HepG2 (cell line): ENCODE data around the gene C1QTNF1. TPM values are rescaled to one million over a fixed set of nuclear protein-coding genes. Genes with fewer than 3 reads are reported as not detected.
A peak's percentile ranks its signal among the peaks of the same experiment; 100 is the strongest.

ENCODE experiments used
- ARNT ChIP-seq: fragments of 450-650 bp; IDR thresholded peaks from 2 replicates; pipeline ENCODE4 v1.6.1; 2017
- ELF3 ChIP-seq: IDR thresholded peaks from 2 replicates; pipeline ENCODE4 v1.6.1; 2016; ENCODE audit warnings: missing genetic modification reagents, missing compliant biosample characterization
- MTF1 ChIP-seq: sonication (generic); formaldehyde crosslinking; IDR thresholded peaks from 2 replicates; pipeline ENCODE4 v1.5.0; 2020; ENCODE audit warnings: missing genetic modification reagents
- NBN ChIP-seq: fragments of 450-650 bp; conservative IDR thresholded peaks from 2 replicates; pipeline ENCODE4 v1.6.1; 2017
- NR2F1 ChIP-seq, 2 experiments: fragments of 450-650 bp in 1 of 2; formaldehyde crosslinking in 1 of 2; IDR thresholded peaks; 2 replicates each; pipeline versions ENCODE4 v1.5.0 to v1.6.1; 2016 to 2020; ENCODE audit warnings: mild to moderate bottlenecking in 1 of 2, missing compliant biosample characterization in 1 of 2, missing genetic modification reagents in 1 of 2, moderate library complexity in 1 of 2
- NRL ChIP-seq: sonication (generic); formaldehyde crosslinking; IDR thresholded peaks from 2 replicates; pipeline ENCODE4 v1.5.0; 2020; ENCODE audit warnings: missing genetic modification reagents, mild to moderate bottlenecking, moderate library complexity, borderline replicate concordance
- TCF7L2 ChIP-seq: IDR thresholded peaks from 2 replicates; pipeline ENCODE4 v1.6.1; 2011; ENCODE audit warnings: mild to moderate bottlenecking, low read depth, low read length, moderate library complexity
- YEATS2 ChIP-seq: sonication (generic); formaldehyde crosslinking; IDR thresholded peaks from 2 replicates; pipeline ENCODE4 v1.4.0; 2020; ENCODE audit warnings: missing genetic modification reagents, borderline replicate concordance
- ZNF207 ChIP-seq: fragments of 450-650 bp; IDR thresholded peaks from 2 replicates; pipeline ENCODE4 v1.6.1; 2016; ENCODE audit warnings: antibody characterized with exemption, borderline replicate concordance
- ZNF607 ChIP-seq: sonication (generic); formaldehyde crosslinking; IDR thresholded peaks from 2 replicates; pipeline ENCODE4 v1.5.1; 2020; ENCODE audit warnings: missing genetic modification reagents, mild to moderate bottlenecking, borderline replicate concordance
- ZNF746 ChIP-seq: sonication (generic); formaldehyde crosslinking; IDR thresholded peaks from 2 replicates; pipeline ENCODE4 v1.8.0; 2022; ENCODE audit warnings: mild to moderate bottlenecking, missing genetic modification reagents
- ZNF850 ChIP-seq: sonication (generic); formaldehyde crosslinking; conservative IDR thresholded peaks from 2 replicates; pipeline ENCODE4 v1.9.0; 2021; ENCODE audit warnings: mild to moderate bottlenecking, missing genetic modification reagents
- polyA plus RNA-seq, 8 experiments: library from polyadenylated mRNA; depleted of rRNA in 3 of 8; stranded (reverse) in 7 of 8; unstranded in 1 of 8; fragments of >200 nt; fragmentation: Illumina TruSeq in 4 of 8; extraction: Trizol in 4 of 8; gene quantifications; 2 replicates each; pipeline versions ENCODE4 v1.2.1 to v1.2.3, GENCODE V29; 2011 to 2016; ENCODE audit warnings: low read depth in 4 of 8, missing spikeins in 1 of 8, mixed read lengths in 1 of 8; ENCODE audit not compliant: insufficient read depth in 1 of 8
- total RNA-seq, 5 experiments: library from RNA; depleted of rRNA; stranded (reverse); fragments of >200 nt; fragmentation: Illumina TruSeq; extraction: Trizol; gene quantifications; 2 replicates each; pipeline ENCODE4 v1.2.3, GENCODE V29; 2016; ENCODE audit warnings: low read depth in 1 of 5
- TF ChIP-seq, protein P1 (sequence below): sonication (generic); formaldehyde crosslinking; IDR thresholded peaks from 2 replicates; pipeline ENCODE4 v1.4.0; 2020; ENCODE audit warnings: missing genetic modification reagents, mild to moderate bottlenecking, borderline replicate concordance
- TF ChIP-seq, protein P2 (sequence below): sonication (generic); formaldehyde crosslinking; IDR thresholded peaks from 2 replicates; pipeline ENCODE4 v1.4.0; 2020; ENCODE audit warnings: mild to moderate bottlenecking, missing genetic modification reagents
- TF ChIP-seq, protein P3 (sequence below): sonication (generic); formaldehyde crosslinking; IDR thresholded peaks from 2 replicates; pipeline ENCODE4 v1.4.0; 2020; ENCODE audit warnings: missing genetic modification reagents

C1QTNF1 gene
- total and polyA plus RNA-seq, 2 of the 13 experiments (the other 11 are each of a cell fraction or from before 2014, with no cell fraction given), result 0.18 to 0.86 TPM

DNA sequence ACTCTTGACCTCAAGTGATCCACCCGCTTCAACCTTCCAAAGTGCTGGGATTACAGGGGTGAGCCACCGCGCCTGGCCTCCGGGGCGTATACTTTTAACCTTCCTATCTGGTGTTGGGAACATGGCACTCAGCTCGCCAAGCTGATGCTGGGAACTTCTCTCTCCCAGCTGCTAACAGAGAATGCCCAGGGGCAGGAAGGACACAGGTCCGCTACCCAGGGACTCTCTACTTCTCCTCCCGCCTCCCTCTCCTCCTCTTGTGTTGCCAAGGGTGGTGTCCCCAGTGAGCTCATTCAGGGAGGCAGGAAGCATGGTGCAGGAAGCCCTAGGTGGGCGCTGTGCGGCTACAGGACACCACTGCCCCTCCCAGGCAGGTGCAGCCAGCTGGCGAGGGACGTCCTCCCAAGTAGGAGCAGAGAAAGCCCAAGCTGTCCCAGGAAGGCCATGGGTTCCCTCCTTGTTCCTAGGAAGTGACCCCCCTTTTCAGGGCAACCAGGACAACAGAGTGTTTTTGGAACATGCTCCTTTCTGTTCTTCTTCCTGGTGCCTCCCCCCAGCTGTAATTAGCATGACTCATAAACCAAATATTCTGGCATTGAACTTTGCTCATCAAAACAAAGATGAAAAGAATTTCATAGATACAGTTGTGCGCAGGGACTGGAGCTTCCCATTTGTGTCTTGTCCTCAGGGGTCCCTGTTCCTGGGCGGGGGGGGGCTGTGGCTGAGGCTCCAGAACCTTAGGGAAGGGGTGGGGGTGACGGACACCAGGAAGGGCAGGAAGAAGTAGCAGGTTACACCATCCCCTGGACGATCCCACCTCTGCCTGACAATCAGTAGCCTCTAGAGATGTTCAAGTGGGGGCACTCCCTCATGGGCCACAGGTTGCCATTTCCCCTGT lies 2.7 kb downstream of the C1QTNF1 start (continued):
- TF ChIP-seq ZNF850 (CRISPR knock-in tag) (no peak), MTF1 (CRISPR knock-in tag) (no peak; the same call in 1 of the 2 replicates), ZNF607 (CRISPR knock-in tag) (peak; percentile 52; the same call in 1 of the 2 replicates), ARNT (no peak), YEATS2 (CRISPR knock-in tag) (peak; percentile 70; the same call in 1 of the 2 replicates), ZNF746 (CRISPR knock-in tag) (no peak), ELF3 (CRISPR knock-in tag) (peak; percentile 100), TCF7L2 (peak; percentile 28; the same call in 1 of the 2 replicates), ZNF207 (no peak), NRL (CRISPR knock-in tag) (peak; percentile 83), NBN (no peak), NR2F1 (CRISPR knock-in tag; IDR thresholded peaks at IDR 0.05) (no peak)
- TF ChIP-seq, protein P1, sequence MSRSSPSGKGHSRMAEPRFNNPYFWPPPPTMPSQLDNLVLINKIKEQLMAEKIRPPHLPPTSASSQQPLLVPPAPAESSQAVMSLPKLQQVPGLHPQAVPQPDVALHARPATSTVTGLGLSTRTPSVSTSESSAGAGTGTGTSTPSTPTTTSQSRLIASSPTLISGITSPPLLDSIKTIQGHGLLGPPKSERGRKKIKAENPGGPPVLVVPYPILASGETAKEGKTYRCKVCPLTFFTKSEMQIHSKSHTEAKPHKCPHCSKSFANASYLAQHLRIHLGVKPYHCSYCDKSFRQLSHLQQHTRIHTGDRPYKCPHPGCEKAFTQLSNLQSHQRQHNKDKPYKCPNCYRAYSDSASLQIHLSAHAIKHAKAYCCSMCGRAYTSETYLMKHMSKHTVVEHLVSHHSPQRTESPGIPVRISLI (CRISPR knock-in tag), result peak; percentile 35; the same call in 1 of the 2 replicates
- TF ChIP-seq, protein P2, sequence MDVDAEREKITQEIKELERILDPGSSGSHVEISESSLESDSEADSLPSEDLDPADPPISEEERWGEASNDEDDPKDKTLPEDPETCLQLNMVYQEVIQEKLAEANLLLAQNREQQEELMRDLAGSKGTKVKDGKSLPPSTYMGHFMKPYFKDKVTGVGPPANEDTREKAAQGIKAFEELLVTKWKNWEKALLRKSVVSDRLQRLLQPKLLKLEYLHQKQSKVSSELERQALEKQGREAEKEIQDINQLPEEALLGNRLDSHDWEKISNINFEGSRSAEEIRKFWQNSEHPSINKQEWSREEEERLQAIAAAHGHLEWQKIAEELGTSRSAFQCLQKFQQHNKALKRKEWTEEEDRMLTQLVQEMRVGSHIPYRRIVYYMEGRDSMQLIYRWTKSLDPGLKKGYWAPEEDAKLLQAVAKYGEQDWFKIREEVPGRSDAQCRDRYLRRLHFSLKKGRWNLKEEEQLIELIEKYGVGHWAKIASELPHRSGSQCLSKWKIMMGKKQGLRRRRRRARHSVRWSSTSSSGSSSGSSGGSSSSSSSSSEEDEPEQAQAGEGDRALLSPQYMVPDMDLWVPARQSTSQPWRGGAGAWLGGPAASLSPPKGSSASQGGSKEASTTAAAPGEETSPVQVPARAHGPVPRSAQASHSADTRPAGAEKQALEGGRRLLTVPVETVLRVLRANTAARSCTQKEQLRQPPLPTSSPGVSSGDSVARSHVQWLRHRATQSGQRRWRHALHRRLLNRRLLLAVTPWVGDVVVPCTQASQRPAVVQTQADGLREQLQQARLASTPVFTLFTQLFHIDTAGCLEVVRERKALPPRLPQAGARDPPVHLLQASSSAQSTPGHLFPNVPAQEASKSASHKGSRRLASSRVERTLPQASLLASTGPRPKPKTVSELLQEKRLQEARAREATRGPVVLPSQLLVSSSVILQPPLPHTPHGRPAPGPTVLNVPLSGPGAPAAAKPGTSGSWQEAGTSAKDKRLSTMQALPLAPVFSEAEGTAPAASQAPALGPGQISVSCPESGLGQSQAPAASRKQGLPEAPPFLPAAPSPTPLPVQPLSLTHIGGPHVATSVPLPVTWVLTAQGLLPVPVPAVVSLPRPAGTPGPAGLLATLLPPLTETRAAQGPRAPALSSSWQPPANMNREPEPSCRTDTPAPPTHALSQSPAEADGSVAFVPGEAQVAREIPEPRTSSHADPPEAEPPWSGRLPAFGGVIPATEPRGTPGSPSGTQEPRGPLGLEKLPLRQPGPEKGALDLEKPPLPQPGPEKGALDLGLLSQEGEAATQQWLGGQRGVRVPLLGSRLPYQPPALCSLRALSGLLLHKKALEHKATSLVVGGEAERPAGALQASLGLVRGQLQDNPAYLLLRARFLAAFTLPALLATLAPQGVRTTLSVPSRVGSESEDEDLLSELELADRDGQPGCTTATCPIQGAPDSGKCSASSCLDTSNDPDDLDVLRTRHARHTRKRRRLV (CRISPR knock-in tag), result no peak
- TF ChIP-seq, protein P3, sequence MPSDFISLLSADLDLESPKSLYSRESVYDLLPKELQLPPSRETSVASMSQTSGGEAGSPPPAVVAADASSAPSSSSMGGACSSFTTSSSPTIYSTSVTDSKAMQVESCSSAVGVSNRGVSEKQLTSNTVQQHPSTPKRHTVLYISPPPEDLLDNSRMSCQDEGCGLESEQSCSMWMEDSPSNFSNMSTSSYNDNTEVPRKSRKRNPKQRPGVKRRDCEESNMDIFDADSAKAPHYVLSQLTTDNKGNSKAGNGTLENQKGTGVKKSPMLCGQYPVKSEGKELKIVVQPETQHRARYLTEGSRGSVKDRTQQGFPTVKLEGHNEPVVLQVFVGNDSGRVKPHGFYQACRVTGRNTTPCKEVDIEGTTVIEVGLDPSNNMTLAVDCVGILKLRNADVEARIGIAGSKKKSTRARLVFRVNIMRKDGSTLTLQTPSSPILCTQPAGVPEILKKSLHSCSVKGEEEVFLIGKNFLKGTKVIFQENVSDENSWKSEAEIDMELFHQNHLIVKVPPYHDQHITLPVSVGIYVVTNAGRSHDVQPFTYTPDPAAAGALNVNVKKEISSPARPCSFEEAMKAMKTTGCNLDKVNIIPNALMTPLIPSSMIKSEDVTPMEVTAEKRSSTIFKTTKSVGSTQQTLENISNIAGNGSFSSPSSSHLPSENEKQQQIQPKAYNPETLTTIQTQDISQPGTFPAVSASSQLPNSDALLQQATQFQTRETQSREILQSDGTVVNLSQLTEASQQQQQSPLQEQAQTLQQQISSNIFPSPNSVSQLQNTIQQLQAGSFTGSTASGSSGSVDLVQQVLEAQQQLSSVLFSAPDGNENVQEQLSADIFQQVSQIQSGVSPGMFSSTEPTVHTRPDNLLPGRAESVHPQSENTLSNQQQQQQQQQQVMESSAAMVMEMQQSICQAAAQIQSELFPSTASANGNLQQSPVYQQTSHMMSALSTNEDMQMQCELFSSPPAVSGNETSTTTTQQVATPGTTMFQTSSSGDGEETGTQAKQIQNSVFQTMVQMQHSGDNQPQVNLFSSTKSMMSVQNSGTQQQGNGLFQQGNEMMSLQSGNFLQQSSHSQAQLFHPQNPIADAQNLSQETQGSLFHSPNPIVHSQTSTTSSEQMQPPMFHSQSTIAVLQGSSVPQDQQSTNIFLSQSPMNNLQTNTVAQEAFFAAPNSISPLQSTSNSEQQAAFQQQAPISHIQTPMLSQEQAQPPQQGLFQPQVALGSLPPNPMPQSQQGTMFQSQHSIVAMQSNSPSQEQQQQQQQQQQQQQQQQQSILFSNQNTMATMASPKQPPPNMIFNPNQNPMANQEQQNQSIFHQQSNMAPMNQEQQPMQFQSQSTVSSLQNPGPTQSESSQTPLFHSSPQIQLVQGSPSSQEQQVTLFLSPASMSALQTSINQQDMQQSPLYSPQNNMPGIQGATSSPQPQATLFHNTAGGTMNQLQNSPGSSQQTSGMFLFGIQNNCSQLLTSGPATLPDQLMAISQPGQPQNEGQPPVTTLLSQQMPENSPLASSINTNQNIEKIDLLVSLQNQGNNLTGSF (CRISPR knock-in tag), result no peak
